GM23338 (cell line): ENCODE results near the gene CMTM5. TPM values are rescaled to one million over a fixed set of nuclear protein-coding genes. Genes with fewer than 3 reads are reported as not detected.
A peak's percentile ranks its signal among the peaks of the same experiment; 100 is the strongest.

Experiments
- ATAC-seq: fragments of 200-7000 bp; cut with Tn5 transposase; 3 replicates; pipeline ENCODE4 v1.9.1; 2020
- DNase-seq: peaks from one replicate; pipeline ENCODE4 v3.0.0-alpha.2; 2015; ENCODE audit warnings: low spot score
- H2AFZ ChIP-seq: fragments of 200-600 bp; sonication (generic); 2 replicates; pipeline ENCODE4 v1.8.0; 2016; ENCODE audit warnings: antibody characterized with exemption, mild to moderate bottlenecking, moderate library complexity
- H3F3A ChIP-seq: fragments of 200-600 bp; sonication (generic); replicated peaks from 2 replicates; pipeline ENCODE4 v1.8.0; 2017; ENCODE audit warnings: antibody characterized with exemption, mixed run types, low read depth
- H3K27ac ChIP-seq: fragments of 200-600 bp; sonication (generic); 2 replicates; pipeline ENCODE4 v1.6.1; 2016; ENCODE audit warnings: low read depth
- H3K27me3 ChIP-seq: fragments of 200-600 bp; sonication (generic); 2 replicates; pipeline ENCODE4 v1.8.0; 2016; ENCODE audit warnings: mild to moderate bottlenecking, mixed run types, moderate library complexity; ENCODE audit not compliant: insufficient read depth
- H3K36me3 ChIP-seq: fragments of 200-600 bp; sonication (generic); 2 replicates; pipeline ENCODE4 v1.8.0; 2016; ENCODE audit warnings: mild to moderate bottlenecking; ENCODE audit not compliant: insufficient read depth
- H3K4me1 ChIP-seq: fragments of 200-600 bp; sonication (generic); 2 replicates; pipeline ENCODE4 v1.8.0; 2016; ENCODE audit warnings: mild to moderate bottlenecking, moderate library complexity; ENCODE audit not compliant: insufficient read depth
- H3K4me2 ChIP-seq: fragments of 200-600 bp; sonication (generic); 2 replicates; pipeline ENCODE4 v1.7.1; 2017; ENCODE audit warnings: mixed run types
- H3K4me3 ChIP-seq: fragments of 200-600 bp; sonication (generic); 2 replicates; pipeline ENCODE4 v1.6.1; 2016; ENCODE audit warnings: mixed run types
- H3K79me2 ChIP-seq: fragments of 200-600 bp; sonication (generic); replicated peaks from 2 replicates; pipeline ENCODE4 v1.8.0; 2017; ENCODE audit warnings: mild to moderate bottlenecking; ENCODE audit not compliant: insufficient read depth
- H3K9me2 ChIP-seq: fragments of 200-600 bp; sonication (generic); 2 replicates; pipeline ENCODE4 v1.8.0; 2017; ENCODE audit not compliant: insufficient read depth
- H4K20me1 ChIP-seq: fragments of 200-600 bp; sonication (generic); replicated peaks from 2 replicates; pipeline ENCODE4 v1.8.0; 2017; ENCODE audit warnings: mild to moderate bottlenecking; ENCODE audit not compliant: insufficient read depth
- H3K27ac Mint-ChIP-seq: 2 replicates; pipeline ENCODE4 v1.8.0; 2020; ENCODE audit warnings: inconsistent platforms, mild to moderate bottlenecking, moderate library complexity, mixed read lengths
- H3K27me3 Mint-ChIP-seq: 3 replicates; pipeline ENCODE4 v1.8.0; 2022; ENCODE audit warnings: low read depth, mild to moderate bottlenecking, moderate library complexity, mixed read lengths, inconsistent platforms; ENCODE audit not compliant: insufficient read depth, poor library complexity
- H3K36me3 Mint-ChIP-seq: 3 replicates; pipeline ENCODE4 v1.8.0; 2021; ENCODE audit warnings: low read depth, mild to moderate bottlenecking, inconsistent platforms, moderate library complexity, mixed read lengths
- H3K4me1 Mint-ChIP-seq: 3 replicates; pipeline ENCODE4 v1.8.0; 2020; ENCODE audit warnings: mild to moderate bottlenecking, inconsistent platforms, mixed read lengths
- H3K4me3 Mint-ChIP-seq: 3 replicates; pipeline ENCODE4 v1.8.0; 2021; ENCODE audit warnings: moderate library complexity, mild to moderate bottlenecking, inconsistent platforms, mixed read lengths
- H3K9me3 Mint-ChIP-seq: 3 replicates; pipeline ENCODE4 v1.8.0; 2020; ENCODE audit warnings: moderate library complexity, mild to moderate bottlenecking, inconsistent platforms, mixed read lengths
- CREB1 ChIP-seq: fragments of 250-450 bp; sonication (Bioruptor Pico); IDR thresholded peaks from 2 replicates; pipeline ENCODE4 v1.5.0; 2020; ENCODE audit warnings: low read depth, mild to moderate bottlenecking, moderate library complexity
- CTCF ChIP-seq, 2 experiments: fragments of 200-600 bp in 1 of 2; sonication (generic) in 1 of 2; conservative IDR thresholded peaks; 2 replicates each; pipeline versions ENCODE4 v1.5.1 to v1.6.1; 2016 to 2017; ENCODE audit warnings: antibody characterized with exemption in 2 of 2, low read depth in 2 of 2, mild to moderate bottlenecking in 2 of 2, moderate library complexity in 1 of 2
- EZH2 ChIP-seq: fragments of 200-600 bp; sonication (generic); IDR thresholded peaks from one replicate; pipeline ENCODE4 v1.8.0; 2017; ENCODE audit warnings: antibody characterized with exemption, mild to moderate bottlenecking, low read depth; ENCODE audit not compliant: unreplicated experiment
- EZH2phosphoT487 ChIP-seq: fragments of 200-600 bp; sonication (generic); IDR thresholded peaks from one replicate; pipeline ENCODE4 v1.8.1; 2018; ENCODE audit warnings: antibody characterized with exemption; ENCODE audit not compliant: unreplicated experiment
- NANOG ChIP-seq: IDR thresholded peaks from 2 replicates; pipeline ENCODE4 v1.6.1; 2016; ENCODE audit warnings: antibody characterized with exemption, borderline replicate concordance
- POLR2AphosphoS5 ChIP-seq: IDR thresholded peaks from 2 replicates; pipeline ENCODE4 v1.6.1; 2016; ENCODE audit warnings: antibody characterized with exemption, low read depth
- STAT1 ChIP-seq: IDR thresholded peaks from one replicate; pipeline ENCODE4 v1.6.1; 2016; ENCODE audit warnings: antibody characterized with exemption; ENCODE audit not compliant: unreplicated experiment
- ZNF331 ChIP-seq: fragments of 250-450 bp; sonication (Bioruptor Pico); IDR thresholded peaks from 2 replicates; pipeline ENCODE4 v1.5.0; 2020; ENCODE audit warnings: low read depth, mild to moderate bottlenecking, moderate library complexity
- polyA plus RNA-seq: library from polyadenylated mRNA; unstranded; fragments of >200 nt; fragmentation: Nextera tagmentation; extraction: Ambion mirVana; gene quantifications from 2 replicates; pipeline ENCODE4 v1.2.1, GENCODE V29; 2016
- total RNA-seq: library from RNA; depleted of rRNA; stranded (reverse); fragments of >200 nt; shearing (Covaris generic); gene quantifications from 2 replicates; pipeline ENCODE4 v1.2.3, GENCODE V29; 2014
- TF ChIP-seq, protein P1 (sequence below): fragments of 250-450 bp; sonication (Bioruptor Pico); IDR thresholded peaks from 2 replicates; pipeline ENCODE4 v1.5.0; 2020; ENCODE audit warnings: mild to moderate bottlenecking, moderate library complexity

The CMTM5 gene
- total and polyA plus RNA-seq, 2 experiments from 2014 or later = 0.24 TPM; not detected in 1

GRCh38 chr14:23373041-23373440 lies 3.8 kb upstream of the CMTM5 start (continued):
- TF ChIP-seq POLR2AphosphoS5 (no peak), CTCF (conservative IDR thresholded peaks at IDR 0.05; ENCODE audit: low read depth in 2 of 2) (no peak)

DNA sequence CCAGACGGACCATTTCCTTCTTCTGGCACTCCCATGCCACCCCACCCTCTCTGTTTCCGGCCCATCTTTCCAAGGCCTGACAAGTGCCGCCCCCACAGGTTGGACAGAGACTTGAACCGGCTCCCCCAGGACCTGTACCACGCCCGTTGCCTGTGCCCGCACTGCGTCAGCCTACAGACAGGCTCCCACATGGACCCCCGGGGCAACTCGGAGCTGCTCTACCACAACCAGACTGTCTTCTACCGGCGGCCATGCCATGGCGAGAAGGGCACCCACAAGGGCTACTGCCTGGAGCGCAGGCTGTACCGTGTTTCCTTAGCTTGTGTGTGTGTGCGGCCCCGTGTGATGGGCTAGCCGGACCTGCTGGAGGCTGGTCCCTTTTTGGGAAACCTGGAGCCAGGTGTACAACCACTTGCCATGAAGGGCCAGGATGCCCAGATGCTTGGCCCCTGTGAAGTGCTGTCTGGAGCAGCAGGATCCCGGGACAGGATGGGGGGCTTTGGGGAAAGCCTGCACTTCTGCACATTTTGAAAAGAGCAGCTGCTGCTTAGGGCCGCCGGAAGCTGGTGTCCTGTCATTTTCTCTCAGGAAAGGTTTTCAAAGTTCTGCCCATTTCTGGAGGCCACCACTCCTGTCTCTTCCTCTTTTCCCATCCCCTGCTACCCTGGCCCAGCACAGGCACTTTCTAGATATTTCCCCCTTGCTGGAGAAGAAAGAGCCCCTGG lies 1.2 kb upstream of the CMTM5 start:
- no peaks in the 10 kb centered on the region for H3K36me3 Mint-ChIP-seq
- ATAC-seq (no peak), DNase-seq (no peak)
- H3K36me3 ChIP-seq = no peaks in the 10 kb centered on the region
- H4K20me1 ChIP-seq = no peaks in the 10 kb centered on the region; the same call in 1 of the 2 replicates
- peaks cover 31% of the 10 kb centered on the region; the same call in 1 of the 2 replicates for H3K27me3 ChIP-seq
- H3F3A ChIP-seq = no peaks in the 10 kb centered on the region
- H3K4me3 ChIP-seq = no peak overlapping the region
- peak overlapping the region; percentile 78 for H3K4me2 ChIP-seq
- no peak overlapping the region for H3K4me3 Mint-ChIP-seq
- no peaks in the 10 kb centered on the region for H3K79me2 ChIP-seq
- no peaks in the 10 kb centered on the region for H3K9me3 Mint-ChIP-seq
- H3K27me3 Mint-ChIP-seq = peaks cover 29% of the 10 kb centered on the region
- no peak overlapping the region for H3K27ac Mint-ChIP-seq
- TF ChIP-seq POLR2AphosphoS5 (no peak), EZH2 (no peak), STAT1 (no peak), EZH2phosphoT487 (no peak), NANOG (no peak), ZNF331 (CRISPR knock-in tag) (no peak), CREB1 (CRISPR knock-in tag) (no peak)
- TF ChIP-seq, protein P1, sequence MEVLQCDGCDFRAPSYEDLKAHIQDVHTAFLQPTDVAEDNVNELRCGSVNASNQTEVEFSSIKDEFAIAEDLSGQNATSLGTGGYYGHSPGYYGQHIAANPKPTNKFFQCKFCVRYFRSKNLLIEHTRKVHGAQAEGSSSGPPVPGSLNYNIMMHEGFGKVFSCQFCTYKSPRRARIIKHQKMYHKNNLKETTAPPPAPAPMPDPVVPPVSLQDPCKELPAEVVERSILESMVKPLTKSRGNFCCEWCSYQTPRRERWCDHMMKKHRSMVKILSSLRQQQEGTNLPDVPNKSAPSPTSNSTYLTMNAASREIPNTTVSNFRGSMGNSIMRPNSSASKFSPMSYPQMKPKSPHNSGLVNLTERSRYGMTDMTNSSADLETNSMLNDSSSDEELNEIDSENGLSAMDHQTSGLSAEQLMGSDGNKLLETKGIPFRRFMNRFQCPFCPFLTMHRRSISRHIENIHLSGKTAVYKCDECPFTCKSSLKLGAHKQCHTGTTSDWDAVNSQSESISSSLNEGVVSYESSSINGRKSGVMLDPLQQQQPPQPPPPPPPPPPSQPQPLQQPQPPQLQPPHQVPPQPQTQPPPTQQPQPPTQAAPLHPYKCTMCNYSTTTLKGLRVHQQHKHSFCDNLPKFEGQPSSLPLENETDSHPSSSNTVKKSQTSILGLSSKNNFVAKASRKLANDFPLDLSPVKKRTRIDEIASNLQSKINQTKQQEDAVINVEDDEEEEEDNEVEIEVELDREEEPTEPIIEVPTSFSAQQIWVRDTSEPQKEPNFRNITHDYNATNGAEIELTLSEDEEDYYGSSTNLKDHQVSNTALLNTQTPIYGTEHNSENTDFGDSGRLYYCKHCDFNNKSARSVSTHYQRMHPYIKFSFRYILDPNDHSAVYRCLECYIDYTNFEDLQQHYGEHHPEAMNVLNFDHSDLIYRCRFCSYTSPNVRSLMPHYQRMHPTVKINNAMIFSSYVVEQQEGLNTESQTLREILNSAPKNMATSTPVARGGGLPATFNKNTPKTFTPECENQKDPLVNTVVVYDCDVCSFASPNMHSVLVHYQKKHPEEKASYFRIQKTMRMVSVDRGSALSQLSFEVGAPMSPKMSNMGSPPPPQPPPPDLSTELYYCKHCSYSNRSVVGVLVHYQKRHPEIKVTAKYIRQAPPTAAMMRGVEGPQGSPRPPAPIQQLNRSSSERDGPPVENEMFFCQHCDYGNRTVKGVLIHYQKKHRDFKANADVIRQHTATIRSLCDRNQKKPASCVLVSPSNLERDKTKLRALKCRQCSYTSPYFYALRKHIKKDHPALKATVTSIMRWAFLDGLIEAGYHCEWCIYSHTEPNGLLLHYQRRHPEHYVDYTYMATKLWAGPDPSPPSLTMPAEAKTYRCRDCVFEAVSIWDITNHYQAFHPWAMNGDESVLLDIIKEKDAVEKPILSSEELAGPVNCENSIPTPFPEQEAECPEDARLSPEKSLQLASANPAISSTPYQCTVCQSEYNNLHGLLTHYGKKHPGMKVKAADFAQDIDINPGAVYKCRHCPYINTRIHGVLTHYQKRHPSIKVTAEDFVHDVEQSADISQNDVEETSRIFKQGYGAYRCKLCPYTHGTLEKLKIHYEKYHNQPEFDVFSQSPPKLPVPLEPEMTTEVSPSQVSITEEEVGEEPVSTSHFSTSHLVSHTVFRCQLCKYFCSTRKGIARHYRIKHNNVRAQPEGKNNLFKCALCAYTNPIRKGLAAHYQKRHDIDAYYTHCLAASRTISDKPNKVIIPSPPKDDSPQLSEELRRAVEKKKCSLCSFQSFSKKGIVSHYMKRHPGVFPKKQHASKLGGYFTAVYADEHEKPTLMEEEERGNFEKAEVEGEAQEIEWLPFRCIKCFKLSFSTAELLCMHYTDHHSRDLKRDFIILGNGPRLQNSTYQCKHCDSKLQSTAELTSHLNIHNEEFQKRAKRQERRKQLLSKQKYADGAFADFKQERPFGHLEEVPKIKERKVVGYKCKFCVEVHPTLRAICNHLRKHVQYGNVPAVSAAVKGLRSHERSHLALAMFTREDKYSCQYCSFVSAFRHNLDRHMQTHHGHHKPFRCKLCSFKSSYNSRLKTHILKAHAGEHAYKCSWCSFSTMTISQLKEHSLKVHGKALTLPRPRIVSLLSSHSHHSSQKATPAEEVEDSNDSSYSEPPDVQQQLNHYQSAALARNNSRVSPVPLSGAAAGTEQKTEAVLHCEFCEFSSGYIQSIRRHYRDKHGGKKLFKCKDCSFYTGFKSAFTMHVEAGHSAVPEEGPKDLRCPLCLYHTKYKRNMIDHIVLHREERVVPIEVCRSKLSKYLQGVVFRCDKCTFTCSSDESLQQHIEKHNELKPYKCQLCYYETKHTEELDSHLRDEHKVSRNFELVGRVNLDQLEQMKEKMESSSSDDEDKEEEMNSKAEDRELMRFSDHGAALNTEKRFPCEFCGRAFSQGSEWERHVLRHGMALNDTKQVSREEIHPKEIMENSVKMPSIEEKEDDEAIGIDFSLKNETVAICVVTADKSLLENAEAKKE (CRISPR knock-in tag) = no peak
- H3K4me1 Mint-ChIP-seq = peaks cover 17% of the 10 kb centered on the region; the same call in 2 of the 3 replicates
- H2AFZ ChIP-seq = peak overlapping the region; percentile 95; the same call in 1 of the 2 replicates
- H3K9me2 ChIP-seq = no peaks in the 10 kb centered on the region
- no peak overlapping the region for H3K27ac ChIP-seq
- H3K4me1 ChIP-seq = peaks cover 9% of the 10 kb centered on the region; the same call in 1 of the 2 replicates
